ENCODE data around the gene IRGC.

IRGC gene

GRCh38 chr19:43748685-43749084 is 32.8 kb downstream of the IRGC start:
- peaks cover 74% of the 10 kb centered on the region for H3K36me3 ChIP-seq (ENCODE audit: insufficient read depth, low read depth, low read length)
- peaks cover 5% of the 10 kb centered on the region; the same call in 1 of the 2 replicates for H3K4me1 ChIP-seq (ENCODE audit: insufficient read depth, low read length)

GRCh38 chr19:43749152-43749551 is 33.3 kb downstream of the IRGC start:
- H3K9ac ChIP-seq (ENCODE audit: low read depth, low read length) = no peak overlapping the region
- H3K4me1 ChIP-seq (ENCODE audit: insufficient read depth, low read length) = peaks cover 5% of the 10 kb centered on the region; the same call in 1 of the 2 replicates
- H3K27me3 ChIP-seq (ENCODE audit: insufficient read depth, low read length) = no peaks in the 10 kb centered on the region
- H3K36me3 ChIP-seq (ENCODE audit: insufficient read depth, low read depth, low read length) = peaks cover 70% of the 10 kb centered on the region
- H3K9me3 ChIP-seq (ENCODE audit: insufficient read depth, low read depth, low read length) = no peaks in the 10 kb centered on the region
- no peak overlapping the region for H3K27ac ChIP-seq (ENCODE audit: low read length)
- no peak overlapping the region for H3K4me3 ChIP-seq (ENCODE audit: low read length)

More at GRCh38 chr19:43748685-43749084, 32.8 kb downstream of the IRGC start:
- Histone ChIP-seq H3K4me3 (ENCODE audit: low read length) (no peak overlapping the region), H3K9me3 (ENCODE audit: insufficient read depth, low read depth, low read length) (no peaks in the 10 kb centered on the region), H3K27ac (ENCODE audit: low read length) (no peak overlapping the region), H3K27me3 (ENCODE audit: insufficient read depth, low read length) (no peaks in the 10 kb centered on the region), H3K9ac (ENCODE audit: low read depth, low read length) (no peak overlapping the region)

DNA sequence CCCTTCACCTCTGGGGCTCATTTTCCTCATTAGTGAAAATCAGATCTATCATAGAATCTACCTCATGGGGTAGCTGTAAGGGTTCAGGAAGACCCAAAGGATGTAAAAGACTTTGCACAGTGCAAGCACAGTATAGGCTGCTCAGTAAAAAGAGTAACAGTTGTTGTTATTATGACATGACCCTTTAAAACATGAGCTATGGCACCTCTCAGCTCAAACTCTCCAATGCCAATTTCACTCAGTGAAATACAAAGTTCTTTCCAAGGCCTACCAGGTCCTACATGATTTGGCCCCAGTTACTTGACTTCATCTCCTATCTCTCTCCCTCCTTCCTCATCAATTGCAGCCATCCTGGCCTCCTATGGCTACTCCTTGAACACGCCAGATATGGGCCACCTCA is 34.0 kb downstream of the IRGC start:
- Histone ChIP-seq H3K27ac (ENCODE audit: low read length) (no peak overlapping the region), H3K4me1 (ENCODE audit: insufficient read depth, low read length) (peaks cover 5% of the 10 kb centered on the region; the same call in 1 of the 2 replicates), H3K4me3 (ENCODE audit: low read length) (no peak overlapping the region), H3K9ac (ENCODE audit: low read depth, low read length) (no peak overlapping the region), H3K9me3 (ENCODE audit: insufficient read depth, low read depth, low read length) (no peaks in the 10 kb centered on the region), H3K27me3 (ENCODE audit: insufficient read depth, low read length) (no peaks in the 10 kb centered on the region), H3K36me3 (ENCODE audit: insufficient read depth, low read depth, low read length) (peaks cover 62% of the 10 kb centered on the region)

DNA sequence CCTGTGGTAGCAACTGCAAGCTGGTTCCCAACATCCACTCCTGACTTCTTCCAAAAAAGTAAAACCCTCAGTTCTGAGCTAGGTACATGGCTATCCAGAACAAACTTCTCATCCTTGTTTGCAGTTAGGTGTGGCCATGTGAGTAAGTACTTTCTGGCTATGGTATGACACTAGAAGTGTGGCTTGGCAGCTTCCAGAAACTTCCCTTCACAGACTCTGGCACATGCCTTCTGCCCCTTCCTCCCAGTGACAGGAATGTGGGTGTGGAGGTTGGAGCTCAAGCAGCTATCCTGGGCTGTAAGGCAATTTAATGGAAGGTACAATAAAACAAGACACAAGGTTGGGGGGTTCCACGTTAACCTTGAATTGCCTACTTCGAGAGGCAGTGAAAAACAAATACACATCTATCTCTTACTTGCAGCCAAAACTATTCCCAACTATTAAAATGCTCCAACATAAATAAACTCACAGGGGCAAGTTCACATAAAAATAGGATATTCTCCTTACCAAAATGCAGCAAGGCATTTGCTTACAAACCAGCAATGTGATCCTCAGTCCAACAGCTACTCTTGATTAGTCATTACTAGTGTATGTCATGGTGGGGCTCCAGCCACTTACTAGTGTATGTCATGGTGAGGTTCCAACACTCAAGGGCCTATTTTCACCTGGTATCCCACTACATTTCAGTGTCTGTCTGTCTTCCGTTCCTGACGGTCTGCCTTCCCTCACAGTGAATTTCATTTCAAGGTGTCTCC is 35.8 kb downstream of the IRGC start:
- Histone ChIP-seq H3K9me3 (ENCODE audit: insufficient read depth, low read depth, low read length) (no peaks in the 10 kb centered on the region), H3K9ac (ENCODE audit: low read depth, low read length) (no peak overlapping the region; the same call in 1 of the 2 replicates), H3K4me1 (ENCODE audit: insufficient read depth, low read length) (peaks cover 5% of the 10 kb centered on the region; the same call in 1 of the 2 replicates), H3K4me3 (ENCODE audit: low read length) (no peak overlapping the region), H3K36me3 (ENCODE audit: insufficient read depth, low read depth, low read length) (peaks cover 51% of the 10 kb centered on the region), H3K27ac (ENCODE audit: low read length) (no peak overlapping the region), H3K27me3 (ENCODE audit: insufficient read depth, low read length) (no peaks in the 10 kb centered on the region)

GRCh38 chr19:43752287-43752875 is 36.5 kb downstream of the IRGC start:
- no peak overlapping the region for H3K4me3 ChIP-seq (ENCODE audit: low read length)
- no peak overlapping the region for H3K27ac ChIP-seq (ENCODE audit: low read length)
- H3K9ac ChIP-seq (ENCODE audit: low read depth, low read length) = no peak overlapping the region; the same call in 1 of the 2 replicates
- peaks cover 7% of the 10 kb centered on the region; the same call in 1 of the 2 replicates for H3K4me1 ChIP-seq (ENCODE audit: insufficient read depth, low read length)
- H3K36me3 ChIP-seq (ENCODE audit: insufficient read depth, low read depth, low read length) = peaks cover 43% of the 10 kb centered on the region
- no peaks in the 10 kb centered on the region for H3K27me3 ChIP-seq (ENCODE audit: insufficient read depth, low read length)
- no peaks in the 10 kb centered on the region for H3K9me3 ChIP-seq (ENCODE audit: insufficient read depth, low read depth, low read length)

DNA sequence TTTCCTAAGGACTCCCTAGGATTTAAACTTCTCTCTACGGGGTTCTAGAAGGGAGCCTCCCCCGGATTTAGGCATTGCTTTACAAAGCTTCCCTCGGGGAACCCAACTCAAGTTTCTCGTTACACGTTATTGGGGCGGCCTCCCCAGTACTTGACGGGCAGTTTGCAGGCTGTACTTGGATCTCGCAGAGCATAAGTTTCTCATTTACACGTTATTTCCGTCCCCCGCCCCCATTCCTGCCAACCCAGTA is 38.3 kb downstream of the IRGC start:
- peaks cover 7% of the 10 kb centered on the region; the same call in 1 of the 2 replicates for H3K4me1 ChIP-seq (ENCODE audit: insufficient read depth, low read length)
- H3K27me3 ChIP-seq (ENCODE audit: insufficient read depth, low read length) = no peaks in the 10 kb centered on the region
- peak overlapping the region; percentile 96; the same call in 1 of the 2 replicates for H3K9ac ChIP-seq (ENCODE audit: low read depth, low read length)
- no peaks in the 10 kb centered on the region for H3K9me3 ChIP-seq (ENCODE audit: insufficient read depth, low read depth, low read length)
- H3K36me3 ChIP-seq (ENCODE audit: insufficient read depth, low read depth, low read length) = peaks cover 25% of the 10 kb centered on the region
- peak overlapping the region; percentile 89 for H3K4me3 ChIP-seq (ENCODE audit: low read length)
- peak overlapping the region; percentile 75 for H3K27ac ChIP-seq (ENCODE audit: low read length)

DNA sequence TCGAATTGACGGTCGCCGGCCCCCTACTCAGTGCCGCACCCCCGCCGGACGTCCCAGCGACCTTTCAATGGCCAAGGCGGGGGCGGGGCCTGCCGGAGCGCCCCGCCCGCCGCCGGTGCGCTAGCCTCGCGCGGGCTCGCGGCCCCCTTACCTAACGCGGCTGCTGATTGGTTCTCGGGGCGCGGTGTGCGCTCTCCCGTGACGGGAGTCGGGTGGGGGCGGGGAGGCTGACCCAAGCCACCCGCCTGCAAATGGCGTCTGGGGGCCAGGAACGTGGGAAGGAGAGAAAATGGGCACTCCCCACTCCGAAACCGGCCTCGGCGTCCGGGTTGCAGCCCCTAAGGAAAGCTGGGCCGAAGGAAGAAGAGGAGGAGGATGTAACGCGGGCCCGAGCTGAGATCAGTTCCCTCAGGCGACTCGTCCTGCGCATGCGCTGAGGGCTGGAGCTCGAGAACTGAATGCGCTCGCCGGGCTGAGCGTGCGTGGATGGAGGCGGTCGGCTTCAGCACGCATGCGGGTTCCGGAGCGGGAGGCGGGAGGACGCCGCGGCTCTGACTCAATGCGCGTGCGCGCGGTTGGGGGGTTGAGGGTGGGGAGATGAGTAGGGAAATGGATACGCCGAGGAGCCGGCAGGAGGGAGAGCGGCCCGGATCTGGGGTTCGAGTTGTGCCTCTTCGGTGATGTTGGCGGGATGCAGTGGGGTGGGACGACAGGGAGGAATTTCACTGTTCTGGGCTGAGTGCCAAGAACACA is 38.8 kb downstream of the IRGC start, which contains the start of gene SMG9:
Gene SMG9 (minus strand): TSS at position 460 of the 753 bp plus-strand sequence. CDS start 4,221 bp downstream, outside the sequence.
- peak within 1 kb of the TSS; percentile 75 for H3K27ac ChIP-seq (ENCODE audit: low read length)
- no peaks in the 10 kb centered on the region for H3K27me3 ChIP-seq (ENCODE audit: insufficient read depth, low read length)
- peaks cover 20% of the 10 kb centered on the region for H3K36me3 ChIP-seq (ENCODE audit: insufficient read depth, low read depth, low read length)
- H3K9ac ChIP-seq (ENCODE audit: low read depth, low read length) = peak within 1 kb of the TSS; percentile 96
- peaks cover 11% of the 10 kb centered on the region; the same call in 1 of the 2 replicates for H3K4me1 ChIP-seq (ENCODE audit: insufficient read depth, low read length)
- no peaks in the 10 kb centered on the region for H3K9me3 ChIP-seq (ENCODE audit: insufficient read depth, low read depth, low read length)
- peak within 1 kb of the TSS; percentile 89 for H3K4me3 ChIP-seq (ENCODE audit: low read length)

GRCh38 chr19:43755256-43755801 is 39.5 kb downstream of the IRGC start:
- Histone ChIP-seq H3K36me3 (ENCODE audit: insufficient read depth, low read depth, low read length) (peaks cover 14% of the 10 kb centered on the region), H3K9me3 (ENCODE audit: insufficient read depth, low read depth, low read length) (no peaks in the 10 kb centered on the region), H3K4me3 (ENCODE audit: low read length) (peak overlapping the region; percentile 89), H3K4me1 (ENCODE audit: insufficient read depth, low read length) (peaks cover 12% of the 10 kb centered on the region; the same call in 1 of the 2 replicates), H3K27ac (ENCODE audit: low read length) (peak overlapping the region; percentile 75), H3K27me3 (ENCODE audit: insufficient read depth, low read length) (no peaks in the 10 kb centered on the region), H3K9ac (ENCODE audit: low read depth, low read length) (peak overlapping the region; percentile 96)

GRCh38 chr19:43759515-43759914 is 43.6 kb downstream of the IRGC start:
- no peak overlapping the region for H3K27ac ChIP-seq (ENCODE audit: low read length)
- no peaks in the 10 kb centered on the region for H3K27me3 ChIP-seq (ENCODE audit: insufficient read depth, low read length)
- H3K4me3 ChIP-seq (ENCODE audit: low read length) = no peak overlapping the region
- no peaks in the 10 kb centered on the region for H3K9me3 ChIP-seq (ENCODE audit: insufficient read depth, low read depth, low read length)
- H3K36me3 ChIP-seq (ENCODE audit: insufficient read depth, low read depth, low read length) = no peaks in the 10 kb centered on the region
- H3K9ac ChIP-seq (ENCODE audit: low read depth, low read length) = no peak overlapping the region
- H3K4me1 ChIP-seq (ENCODE audit: insufficient read depth, low read length) = 0 out of 2 replicates have a peak, but pooled peaks cover 7% of the 10 kb centered on the region

GRCh38 chr19:43760941-43761340 is 45.1 kb downstream of the IRGC start:
- Histone ChIP-seq H3K9me3 (ENCODE audit: insufficient read depth, low read depth, low read length) (no peaks in the 10 kb centered on the region), H3K4me1 (ENCODE audit: insufficient read depth, low read length) (0 out of 2 replicates have a peak, but pooled peaks cover 7% of the 10 kb centered on the region), H3K9ac (ENCODE audit: low read depth, low read length) (no peak overlapping the region), H3K4me3 (ENCODE audit: low read length) (no peak overlapping the region), H3K36me3 (ENCODE audit: insufficient read depth, low read depth, low read length) (no peaks in the 10 kb centered on the region), H3K27me3 (ENCODE audit: insufficient read depth, low read length) (no peaks in the 10 kb centered on the region), H3K27ac (ENCODE audit: low read length) (no peak overlapping the region)

GRCh38 chr19:43762814-43763213 is 46.9 kb downstream of the IRGC start:
- Histone ChIP-seq H3K4me3 (ENCODE audit: low read length) (no peak overlapping the region), H3K36me3 (ENCODE audit: insufficient read depth, low read depth, low read length) (no peaks in the 10 kb centered on the region), H3K9me3 (ENCODE audit: insufficient read depth, low read depth, low read length) (no peaks in the 10 kb centered on the region), H3K27ac (ENCODE audit: low read length) (no peak overlapping the region), H3K4me1 (ENCODE audit: insufficient read depth, low read length) (0 out of 2 replicates have a peak, but pooled peaks cover 5% of the 10 kb centered on the region), H3K9ac (ENCODE audit: low read depth, low read length) (no peak overlapping the region), H3K27me3 (ENCODE audit: insufficient read depth, low read length) (no peaks in the 10 kb centered on the region)

Data from iPS-20b (cell line).